Urothelium cell line (cell line): ENCODE data around the gene AGPAT3.
"Not testable (repeated sequence)": the region's sequence is repeated elsewhere in the genome, so short reads cannot be mapped to it uniquely, and the experiment has no call there.

ENCODE experiments used
- DNase-seq: peaks from one replicate; pipeline ENCODE4 v3.0.0; 2011; ENCODE audit warnings: low spot score, mixed read lengths
- FAIRE-seq: peaks from 2 replicates; lab custom pipeline; 2011; peaks lifted over from hg19 to GRCh38; lab: Jason Lieb, UNC

Gene AGPAT3

GRCh38 chr21:43834146-43834905 lies 30.7 kb upstream of the AGPAT3 start:
- DNase-seq (no peak), FAIRE-seq (no peak)

- DNase-seq: no peak
- no peak for FAIRE-seq
Observed at GRCh38 chr21:43835050-43835449, 30.0 kb upstream of the AGPAT3 start.

- no peak for FAIRE-seq
- DNase-seq: no peak
Observed at GRCh38 chr21:43835861-43836260, 29.2 kb upstream of the AGPAT3 start.

- no peak for DNase-seq
Observed at GRCh38 chr21:43836616-43837015, 28.4 kb upstream of the AGPAT3 start.

GRCh38 chr21:43840259-43840658 lies 24.8 kb upstream of the AGPAT3 start:
- FAIRE-seq (no peak), DNase-seq (no peak)

More at GRCh38 chr21:43836616-43837015, 28.4 kb upstream of the AGPAT3 start:
- no peak for FAIRE-seq

- FAIRE-seq: no peak
- DNase-seq: no peak
Observed at GRCh38 chr21:43842742-43843141, 22.3 kb upstream of the AGPAT3 start.

- FAIRE-seq, DNase-seq: not testable (repeated sequence)
Observed at GRCh38 chr21:43844906-43845305, 20.1 kb upstream of the AGPAT3 start.

GRCh38 chr21:43845386-43845785 lies 19.6 kb upstream of the AGPAT3 start:
- FAIRE-seq (no peak), DNase-seq (no peak)

- FAIRE-seq (no peak), DNase-seq (no peak)
Observed at GRCh38 chr21:43846430-43846829, 18.6 kb upstream of the AGPAT3 start.

- FAIRE-seq: no peak
Observed at GRCh38 chr21:43847301-43847700, 17.7 kb upstream of the AGPAT3 start.

GRCh38 chr21:43848771-43849170 lies 16.3 kb upstream of the AGPAT3 start:
- DNase-seq (no peak), FAIRE-seq (no peak)

More at GRCh38 chr21:43847301-43847700, 17.7 kb upstream of the AGPAT3 start:
- DNase-seq: no peak

GRCh38 chr21:43849532-43850299 lies 15.3 kb upstream of the AGPAT3 start:
- DNase-seq (no peak), FAIRE-seq (no peak)

GRCh38 chr21:43850728-43851295 lies 14.2 kb upstream of the AGPAT3 start:
- DNase-seq: no peak

GRCh38 chr21:43851593-43851992 lies 13.4 kb upstream of the AGPAT3 start:
- DNase-seq: no peak
- FAIRE-seq: no peak

More at GRCh38 chr21:43850728-43851295, 14.2 kb upstream of the AGPAT3 start:
- no peak for FAIRE-seq

- DNase-seq (no peak), FAIRE-seq (no peak)
Observed at GRCh38 chr21:43853851-43854772, 10.9 kb upstream of the AGPAT3 start.

- FAIRE-seq (no peak), DNase-seq (no peak)
Observed at GRCh38 chr21:43854773-43855633, 10.0 kb upstream of the AGPAT3 start.

- FAIRE-seq (no peak), DNase-seq (no peak)
Observed at GRCh38 chr21:43855955-43856354, 9.1 kb upstream of the AGPAT3 start.

GRCh38 chr21:43858806-43859648 lies 6.0 kb upstream of the AGPAT3 start:
- FAIRE-seq (no peak), DNase-seq (no peak)

- no peak for FAIRE-seq
- DNase-seq: no peak
Observed at GRCh38 chr21:43859747-43860214, 5.2 kb upstream of the AGPAT3 start.
